Esophagus muscularis mucosa (tissue), 4 donors: ENCODE measurements around the gene HDGFL2.

ENCODE experiments used
- CTCF ChIP-seq, 3 experiments: fragments of 200-600 bp in 2 of 3; fragments of 450-650 bp in 1 of 3; sonication (generic) in 2 of 3; IDR thresholded peaks; one replicate each; pipeline ENCODE4 v1.5.1; 2017 to 2019; ENCODE audit warnings: antibody characterized with exemption in 3 of 3, mild to moderate bottlenecking in 2 of 3, moderate library complexity in 1 of 3
- EP300 ChIP-seq: sonication (generic); formaldehyde crosslinking; IDR thresholded peaks from one replicate; pipeline ENCODE4 v1.6.1; 2017; ENCODE audit warnings: antibody characterized with exemption
- POLR2A ChIP-seq: fragments of 450-650 bp; IDR thresholded peaks from one replicate; pipeline ENCODE4 v1.6.1; 2017; ENCODE audit warnings: antibody characterized with exemption, moderate library complexity, mild to moderate bottlenecking, low read depth
- POLR2AphosphoS5 ChIP-seq, 2 donors: sonication (generic); formaldehyde crosslinking; IDR thresholded peaks; one replicate each; pipeline ENCODE4 v1.6.1; 2017; ENCODE audit warnings: antibody characterized with exemption in 2 of 2

- TF ChIP-seq CTCF (IDR thresholded peaks at IDR 0.05): no peak
- TF ChIP-seq POLR2AphosphoS5 (IDR thresholded peaks at IDR 0.05): peak in 1 of 2 donors; percentile 41
- no peak for TF ChIP-seq POLR2A
- no peak for TF ChIP-seq EP300
These were observed 63.0 kb downstream of the HDGFL2 start, which contains the start of gene PLIN5 for GRCh38 chr19:4534836-4535658.
